Measurements from ENCODE around the gene CLASRP. TPM values are rescaled to one million over a fixed set of nuclear protein-coding genes. Genes with fewer than 3 reads are reported as not detected.

The CLASRP gene
- total and polyA plus RNA-seq, 9 of the 15 experiments (the other 6 are each of a cell fraction or from before 2014, with no cell fraction given): 0.94 to 86.3 (median 44.0) TPM

- TF ChIP-seq ZBTB40 (IDR thresholded peaks at IDR 0.05): peak; percentile 98
- no peak for TF ChIP-seq ZBTB40 (CRISPR knock-in tag; IDR thresholded peaks at IDR 0.05)
- TF ChIP-seq ZBTB17 (CRISPR knock-in tag; IDR thresholded peaks at IDR 0.05): peak; percentile 29; the same call in 1 of the 2 replicates
- TF ChIP-seq RBFOX2 (IDR thresholded peaks at IDR 0.05; ENCODE audit: low read depth, low read length): peak; percentile 94
- TF ChIP-seq SIRT6 (IDR thresholded peaks at IDR 0.05; ENCODE audit: low read depth, low read length): no peak
- no peak for TF ChIP-seq ETV6 (IDR thresholded peaks at IDR 0.05; ENCODE audit: borderline replicate concordance in 1 of 2, low read depth in 2 of 2, low read length in 1 of 2)
- peak; percentile 50; the same call in 1 of the 2 replicates for TF ChIP-seq ETV6 (CRISPR knock-in tag; IDR thresholded peaks at IDR 0.05; ENCODE audit: borderline replicate concordance)
- no peak for TF ChIP-seq ZNF778 (CRISPR knock-in tag; IDR thresholded peaks at IDR 0.05)
- no peak for TF ChIP-seq FOXJ2 (tag; IDR thresholded peaks at IDR 0.05)
- 0 out of 2 replicates have a peak, but pooled peaks have one; percentile 21 for TF ChIP-seq ZNF124 (CRISPR knock-in tag; IDR thresholded peaks at IDR 0.05)
- no peak for TF ChIP-seq DPF2 (IDR thresholded peaks at IDR 0.05)
- no peak for TF ChIP-seq TCFL5 (CRISPR knock-in tag; conservative IDR thresholded peaks at IDR 0.05)
- peak; percentile 99 for TF ChIP-seq TAF1 (IDR thresholded peaks at IDR 0.05; ENCODE audit: control insufficient read depth, extremely low read depth, insufficient read depth, low read length, severe bottlenecking)
- TF ChIP-seq ZNF174 (CRISPR knock-in tag; IDR thresholded peaks at IDR 0.05): 0 out of 2 replicates have a peak, but pooled peaks have one; percentile 25
- TF ChIP-seq ZKSCAN1 (IDR thresholded peaks at IDR 0.05; ENCODE audit: low read depth, low read length): peak; percentile 64; the same call in 1 of the 2 replicates
- TF ChIP-seq WHSC1 (IDR thresholded peaks at IDR 0.05; ENCODE audit: low read length): no peak
- no peak for TF ChIP-seq ZNF212 (CRISPR knock-in tag; IDR thresholded peaks at IDR 0.05)
- TF ChIP-seq BRF1 (IDR thresholded peaks at IDR 0.05; ENCODE audit: borderline replicate concordance, extremely low read depth, insufficient read length): no peak
- no peak for TF ChIP-seq ZNF121 (CRISPR knock-in tag; conservative IDR thresholded peaks at IDR 0.05)
- TF ChIP-seq SMARCC2 (IDR thresholded peaks at IDR 0.05; ENCODE audit: low read depth): no peak
These were observed 40.4 kb downstream of the CLASRP start, which contains the start of gene GEMIN7 (continued) for GRCh38 chr19:45079063-45079910.
